ENCODE measurements around the gene AAK1. TPM values are rescaled to one million over a fixed set of nuclear protein-coding genes. Genes with fewer than 3 reads are reported as not detected.

AAK1 gene
- total RNA-seq, 1 donor from 2014 or later, result 66.4 TPM

DNA sequence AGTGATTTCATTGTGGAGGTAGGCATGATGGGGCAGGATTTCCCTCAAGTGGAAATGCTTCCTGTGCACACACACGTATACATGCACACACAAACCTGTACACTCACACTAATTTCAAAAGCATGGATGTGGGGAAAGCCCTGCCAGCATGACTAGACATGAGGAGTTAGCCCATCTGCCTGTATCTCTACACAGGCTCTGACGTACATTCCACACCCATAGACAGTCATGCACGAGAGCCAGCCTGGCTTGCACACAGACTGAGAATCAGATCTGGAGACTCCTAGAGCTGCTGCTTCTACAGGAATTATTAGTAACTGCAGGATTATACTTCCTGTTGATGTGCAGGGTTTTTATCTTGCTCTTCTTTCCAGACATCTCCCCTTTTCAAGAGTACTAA lies 179.0 kb downstream of the AAK1 start:
- Mint-ChIP-seq H3K36me3 (peaks cover 26% of the 10 kb centered on the region), H3K4me3 (no peak overlapping the region), H3K9me3 (peaks cover 7% of the 10 kb centered on the region), H3K4me1 (peaks cover 5% of the 10 kb centered on the region), H3K27ac (no peak overlapping the region), H3K27me3 (ENCODE audit: low read depth) (no peaks in the 10 kb centered on the region)
- DNase-seq (ENCODE audit: low spot score in 2 of 2, unreplicated experiment in 2 of 2), result no peak
- TF ChIP-seq, protein P1, sequence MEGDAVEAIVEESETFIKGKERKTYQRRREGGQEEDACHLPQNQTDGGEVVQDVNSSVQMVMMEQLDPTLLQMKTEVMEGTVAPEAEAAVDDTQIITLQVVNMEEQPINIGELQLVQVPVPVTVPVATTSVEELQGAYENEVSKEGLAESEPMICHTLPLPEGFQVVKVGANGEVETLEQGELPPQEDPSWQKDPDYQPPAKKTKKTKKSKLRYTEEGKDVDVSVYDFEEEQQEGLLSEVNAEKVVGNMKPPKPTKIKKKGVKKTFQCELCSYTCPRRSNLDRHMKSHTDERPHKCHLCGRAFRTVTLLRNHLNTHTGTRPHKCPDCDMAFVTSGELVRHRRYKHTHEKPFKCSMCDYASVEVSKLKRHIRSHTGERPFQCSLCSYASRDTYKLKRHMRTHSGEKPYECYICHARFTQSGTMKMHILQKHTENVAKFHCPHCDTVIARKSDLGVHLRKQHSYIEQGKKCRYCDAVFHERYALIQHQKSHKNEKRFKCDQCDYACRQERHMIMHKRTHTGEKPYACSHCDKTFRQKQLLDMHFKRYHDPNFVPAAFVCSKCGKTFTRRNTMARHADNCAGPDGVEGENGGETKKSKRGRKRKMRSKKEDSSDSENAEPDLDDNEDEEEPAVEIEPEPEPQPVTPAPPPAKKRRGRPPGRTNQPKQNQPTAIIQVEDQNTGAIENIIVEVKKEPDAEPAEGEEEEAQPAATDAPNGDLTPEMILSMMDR (IDR thresholded peaks at IDR 0.05; ENCODE audit: unreplicated experiment), result no peak

DNA sequence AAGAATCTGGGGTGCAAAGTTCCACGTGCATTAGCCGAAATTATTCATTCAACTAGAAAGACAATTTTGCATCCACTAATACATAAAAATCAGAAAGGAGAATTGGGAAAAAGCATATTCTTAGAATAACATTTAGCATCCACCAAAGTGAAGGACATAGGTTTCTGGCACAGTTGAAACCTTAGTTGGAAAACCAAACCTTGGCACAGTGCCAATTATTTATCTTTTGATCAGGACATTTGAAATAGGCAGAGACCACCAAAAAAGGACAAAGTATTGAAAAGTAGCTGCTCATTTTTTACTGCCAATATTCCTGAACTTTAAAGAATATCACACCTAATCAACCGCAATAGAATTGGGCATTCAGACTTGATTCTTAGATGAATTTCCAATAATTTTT lies 180.8 kb downstream of the AAK1 start:
- Mint-ChIP-seq H3K36me3 (peaks cover 26% of the 10 kb centered on the region), H3K4me3 (no peak overlapping the region), H3K27ac (no peak overlapping the region), H3K27me3 (ENCODE audit: low read depth) (no peaks in the 10 kb centered on the region), H3K9me3 (peaks cover 7% of the 10 kb centered on the region), H3K4me1 (peaks cover 5% of the 10 kb centered on the region)
- TF ChIP-seq, protein P1 (IDR thresholded peaks at IDR 0.05; ENCODE audit: unreplicated experiment), result no peak
- no peak for DNase-seq (ENCODE audit: low spot score in 2 of 2, unreplicated experiment in 2 of 2)

DNA sequence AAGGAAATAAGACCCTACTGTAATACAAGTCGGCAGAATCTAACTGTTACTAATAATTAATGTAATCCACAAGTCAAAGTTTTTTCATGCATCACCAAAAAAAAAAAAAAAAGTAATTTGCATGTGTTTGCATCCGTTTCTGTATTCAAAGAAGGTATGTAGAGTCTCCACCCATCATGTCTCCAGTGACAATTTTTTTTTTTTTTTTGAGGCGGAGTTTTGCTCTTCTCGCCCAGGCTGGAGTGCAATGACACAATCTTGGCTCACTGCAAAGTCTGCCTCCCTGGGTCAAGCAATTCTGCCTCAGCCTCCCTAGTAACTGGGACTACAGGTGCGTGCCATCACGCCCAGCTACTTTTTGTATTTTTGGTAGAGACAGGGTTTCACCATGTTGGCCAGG lies 182.1 kb downstream of the AAK1 start:
- peaks cover 5% of the 10 kb centered on the region for H3K4me1 Mint-ChIP-seq
- H3K4me3 Mint-ChIP-seq, result no peak overlapping the region
- peaks cover 25% of the 10 kb centered on the region for H3K36me3 Mint-ChIP-seq
- no peaks in the 10 kb centered on the region for H3K27me3 Mint-ChIP-seq (ENCODE audit: low read depth)
- H3K27ac Mint-ChIP-seq, result no peak overlapping the region
- TF ChIP-seq, protein P1 (IDR thresholded peaks at IDR 0.05; ENCODE audit: unreplicated experiment), result no peak
- no peak for DNase-seq (ENCODE audit: low spot score in 2 of 2, unreplicated experiment in 2 of 2)
- peaks cover 7% of the 10 kb centered on the region for H3K9me3 Mint-ChIP-seq

DNA sequence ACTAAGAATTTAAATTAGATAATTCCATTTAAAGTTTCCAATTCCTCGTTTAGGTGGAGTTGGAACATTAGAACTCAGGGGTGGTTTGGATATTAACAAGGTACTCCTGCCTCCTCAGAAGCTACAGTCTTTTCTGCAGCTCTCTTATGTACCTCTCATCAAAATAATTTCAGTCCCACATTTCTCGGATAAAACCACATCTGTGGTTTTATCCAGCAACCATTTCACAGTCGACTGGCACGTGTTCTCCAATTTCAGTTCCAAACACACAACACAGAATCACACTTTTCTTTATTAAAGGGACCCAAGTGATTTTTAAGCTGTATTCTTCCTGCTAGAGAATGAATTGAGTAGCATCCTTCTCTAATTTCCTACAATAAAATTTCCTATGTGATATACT lies 183.6 kb downstream of the AAK1 start:
- no peak overlapping the region for H3K27ac Mint-ChIP-seq
- H3K36me3 Mint-ChIP-seq, result peaks cover 14% of the 10 kb centered on the region
- H3K27me3 Mint-ChIP-seq (ENCODE audit: low read depth), result no peaks in the 10 kb centered on the region

DNA sequence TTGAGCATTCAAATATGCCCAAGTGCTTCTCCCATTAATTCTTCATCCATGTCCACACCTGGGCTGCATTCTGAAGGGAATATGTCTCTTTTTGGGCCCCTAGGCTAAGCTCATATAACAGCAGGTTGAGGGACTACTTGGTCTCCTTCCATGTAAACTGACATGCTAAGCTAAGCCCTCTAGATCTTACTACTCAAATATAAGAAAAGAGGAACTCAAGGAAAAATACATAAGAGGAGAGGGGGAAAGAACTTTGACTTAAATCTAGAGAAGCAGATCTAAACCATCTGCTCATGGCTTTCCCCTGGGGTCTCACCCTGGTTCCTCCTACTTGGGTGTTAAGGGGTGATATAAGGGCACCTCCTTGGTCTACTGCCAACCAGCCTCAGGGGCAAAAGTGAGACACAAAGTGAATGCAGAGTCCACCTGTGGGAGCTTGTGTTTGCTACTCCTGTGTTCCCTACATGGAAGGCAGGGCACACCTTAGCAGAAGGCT lies 186.5 kb downstream of the AAK1 start:
- DNase-seq (ENCODE audit: low spot score in 2 of 2, unreplicated experiment in 2 of 2), result no peak
- H3K4me1 Mint-ChIP-seq, result peaks cover 4% of the 10 kb centered on the region
- H3K9me3 Mint-ChIP-seq, result no peaks in the 10 kb centered on the region
- H3K27me3 Mint-ChIP-seq (ENCODE audit: low read depth), result no peaks in the 10 kb centered on the region
- TF ChIP-seq, protein P1 (IDR thresholded peaks at IDR 0.05; ENCODE audit: unreplicated experiment), result no peak
- peaks cover 6% of the 10 kb centered on the region for H3K36me3 Mint-ChIP-seq
- no peak overlapping the region for H3K4me3 Mint-ChIP-seq
- no peak overlapping the region for H3K27ac Mint-ChIP-seq

More for the DNA sequence above, 183.6 kb downstream of the AAK1 start:
- TF ChIP-seq, protein P1 (IDR thresholded peaks at IDR 0.05; ENCODE audit: unreplicated experiment), result no peak
- no peak for DNase-seq (ENCODE audit: low spot score in 2 of 2, unreplicated experiment in 2 of 2)
- no peak overlapping the region for H3K4me3 Mint-ChIP-seq
- peaks cover 3% of the 10 kb centered on the region for H3K4me1 Mint-ChIP-seq
- H3K9me3 Mint-ChIP-seq, result peaks cover 7% of the 10 kb centered on the region

DNA sequence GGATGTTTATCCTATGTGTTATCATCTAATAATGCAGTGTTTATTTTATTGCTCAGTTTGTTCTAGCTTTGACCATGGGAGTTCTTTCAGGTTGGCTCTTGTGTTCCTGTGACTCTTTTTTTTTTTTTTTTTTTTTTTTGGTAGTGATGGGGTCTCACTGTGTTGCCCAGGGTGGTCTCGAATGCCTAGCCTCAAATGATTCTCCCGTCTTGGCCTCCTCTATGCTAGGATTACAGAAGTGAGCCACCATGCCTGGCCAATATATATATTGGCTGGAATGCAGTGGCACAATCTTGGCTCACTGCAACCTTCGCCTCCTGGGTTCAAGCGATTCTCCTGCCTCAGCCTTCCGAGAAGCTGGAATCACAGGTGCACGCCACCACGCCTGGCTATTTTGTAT lies 187.4 kb downstream of the AAK1 start:
- H3K4me3 Mint-ChIP-seq, result no peak overlapping the region
- no peaks in the 10 kb centered on the region for H3K27me3 Mint-ChIP-seq (ENCODE audit: low read depth)
- no peak for DNase-seq (ENCODE audit: low spot score in 2 of 2, unreplicated experiment in 2 of 2)
- TF ChIP-seq, protein P1 (IDR thresholded peaks at IDR 0.05; ENCODE audit: unreplicated experiment), result no peak
- H3K27ac Mint-ChIP-seq, result no peak overlapping the region
- H3K4me1 Mint-ChIP-seq, result peaks cover 6% of the 10 kb centered on the region
- peaks cover 2% of the 10 kb centered on the region for H3K36me3 Mint-ChIP-seq
- no peaks in the 10 kb centered on the region for H3K9me3 Mint-ChIP-seq
